ENCODE results near the gene ZFP57.
"Not testable (repeated sequence)": the region's sequence is repeated elsewhere in the genome, so short reads cannot be mapped to it uniquely, and the experiment has no call there.

The ZFP57 gene

DNA sequence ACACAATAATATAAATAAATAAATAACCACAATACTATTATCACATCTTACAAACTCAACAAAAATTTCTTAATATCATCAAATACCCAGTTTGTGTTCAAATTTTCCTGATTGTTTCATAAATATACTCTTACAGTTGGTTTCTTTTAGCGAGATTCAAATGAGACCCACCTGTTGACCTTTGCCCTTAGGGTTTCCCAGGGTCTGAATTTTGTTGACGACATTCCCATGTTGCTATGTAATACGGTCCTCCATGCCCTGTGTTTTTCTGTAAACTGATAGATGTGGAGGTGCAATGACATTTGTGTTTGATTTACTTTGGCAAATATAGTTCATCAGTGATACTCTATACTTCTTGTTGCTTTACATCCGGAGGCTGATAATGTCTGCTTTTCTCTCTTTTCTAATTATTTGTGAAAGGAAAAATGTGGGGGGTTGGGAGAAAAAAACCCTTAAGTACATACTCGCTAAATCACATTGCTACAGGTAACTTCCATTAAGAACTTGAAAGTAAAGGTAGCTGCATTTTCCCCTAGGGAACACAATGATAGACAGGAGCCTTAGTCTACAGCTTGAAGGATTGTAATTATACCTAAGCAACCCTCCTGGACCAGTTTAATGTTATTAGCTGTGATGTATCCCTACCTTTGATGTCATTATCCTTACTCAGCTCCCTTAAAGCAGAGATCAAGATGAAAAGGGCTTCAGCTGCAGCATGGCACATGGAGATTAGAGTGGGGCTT, 17.5 kb downstream of the ZFP57 start:
- no peak overlapping the region for H3K27ac ChIP-seq
- TF ChIP-seq, protein P1, sequence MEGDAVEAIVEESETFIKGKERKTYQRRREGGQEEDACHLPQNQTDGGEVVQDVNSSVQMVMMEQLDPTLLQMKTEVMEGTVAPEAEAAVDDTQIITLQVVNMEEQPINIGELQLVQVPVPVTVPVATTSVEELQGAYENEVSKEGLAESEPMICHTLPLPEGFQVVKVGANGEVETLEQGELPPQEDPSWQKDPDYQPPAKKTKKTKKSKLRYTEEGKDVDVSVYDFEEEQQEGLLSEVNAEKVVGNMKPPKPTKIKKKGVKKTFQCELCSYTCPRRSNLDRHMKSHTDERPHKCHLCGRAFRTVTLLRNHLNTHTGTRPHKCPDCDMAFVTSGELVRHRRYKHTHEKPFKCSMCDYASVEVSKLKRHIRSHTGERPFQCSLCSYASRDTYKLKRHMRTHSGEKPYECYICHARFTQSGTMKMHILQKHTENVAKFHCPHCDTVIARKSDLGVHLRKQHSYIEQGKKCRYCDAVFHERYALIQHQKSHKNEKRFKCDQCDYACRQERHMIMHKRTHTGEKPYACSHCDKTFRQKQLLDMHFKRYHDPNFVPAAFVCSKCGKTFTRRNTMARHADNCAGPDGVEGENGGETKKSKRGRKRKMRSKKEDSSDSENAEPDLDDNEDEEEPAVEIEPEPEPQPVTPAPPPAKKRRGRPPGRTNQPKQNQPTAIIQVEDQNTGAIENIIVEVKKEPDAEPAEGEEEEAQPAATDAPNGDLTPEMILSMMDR (IDR thresholded peaks at IDR 0.05), result no peak
- no peak for TF ChIP-seq ZFX (IDR thresholded peaks at IDR 0.05; ENCODE audit: borderline replicate concordance)

DNA sequence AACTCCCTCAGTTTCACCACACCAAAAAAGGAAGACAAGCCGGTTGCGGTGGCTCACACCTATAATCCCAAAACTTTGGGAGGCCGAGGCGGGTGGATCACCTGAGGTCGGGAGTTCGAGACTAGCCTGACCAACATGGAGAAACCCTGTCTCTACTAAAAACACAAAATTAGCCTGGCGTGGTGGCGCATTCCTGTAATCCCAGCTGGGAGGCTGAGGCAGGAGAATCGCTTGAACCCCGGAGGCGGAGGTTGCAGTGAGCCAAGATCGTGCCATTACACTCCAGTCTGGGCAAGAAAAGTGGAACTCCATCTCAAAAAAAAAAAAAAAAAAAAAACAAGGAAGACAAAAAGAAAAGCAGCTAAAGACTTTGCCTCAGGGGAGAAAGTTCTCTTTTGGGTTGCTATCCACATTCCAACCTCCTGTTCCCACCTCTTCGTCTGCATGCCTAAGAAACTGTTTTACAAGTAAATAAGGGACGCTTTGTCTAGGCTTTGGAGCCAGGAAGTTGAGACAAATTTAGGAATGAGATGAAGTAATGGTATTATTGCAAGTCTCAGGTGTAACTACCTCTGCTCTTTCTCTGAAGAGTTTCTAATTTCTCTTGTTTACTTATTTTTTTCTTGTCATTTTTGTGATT, 19.3 kb downstream of the ZFP57 start:
- H3K27ac ChIP-seq, result not testable (repeated sequence)

DNA sequence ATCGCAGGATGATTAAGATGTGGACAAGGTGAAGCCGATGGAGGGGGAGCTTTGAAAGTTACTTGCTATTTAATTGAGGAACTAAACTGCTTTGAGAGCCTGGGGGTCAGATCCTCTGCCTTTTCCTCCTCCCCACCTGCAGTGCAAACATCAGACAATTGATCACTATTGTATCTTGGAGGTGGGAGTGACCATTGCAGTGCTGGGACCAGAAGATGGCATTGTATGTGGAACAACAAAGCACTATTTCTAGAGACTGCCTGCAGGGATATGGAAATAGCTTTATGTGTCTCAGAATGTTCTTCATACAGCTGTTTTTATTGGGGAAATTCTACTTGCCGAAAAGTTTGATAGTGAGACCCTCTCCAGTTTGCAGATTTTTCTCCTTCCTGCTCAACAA, 19.9 kb downstream of the ZFP57 start:
- no peak overlapping the region for H3K27ac ChIP-seq
- TF ChIP-seq, protein P1 (IDR thresholded peaks at IDR 0.05), result no peak
- TF ChIP-seq ZFX (IDR thresholded peaks at IDR 0.05; ENCODE audit: borderline replicate concordance), result no peak

DNA sequence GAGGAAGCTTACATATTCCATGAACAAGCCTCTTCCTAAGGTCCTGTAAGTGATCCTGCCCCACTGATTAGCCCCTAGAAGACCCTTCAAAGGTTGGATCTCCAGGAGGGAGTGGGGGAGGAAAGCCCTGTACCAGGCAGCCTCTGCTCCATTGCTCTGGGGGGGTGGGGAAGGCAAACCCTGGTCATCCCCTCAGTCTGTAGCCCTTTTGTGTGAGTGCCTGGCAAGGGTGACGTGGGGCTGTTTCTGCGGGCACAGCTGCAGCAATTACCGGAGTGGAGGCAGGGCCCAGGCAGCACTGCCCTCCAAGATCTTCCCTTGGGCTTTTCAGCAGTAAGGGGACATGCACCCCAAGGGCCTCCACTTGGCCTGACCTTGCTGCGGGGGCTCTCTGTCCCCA, 24.2 kb downstream of the ZFP57 start, which contains the start of gene MOG:
TSS of gene MOG (plus strand) at position 295 of the 400 bp plus-strand sequence. CDS start 118 bp downstream, outside the sequence.
- no peak within 1 kb of the TSS for H3K27ac ChIP-seq
- TF ChIP-seq, protein P1 (IDR thresholded peaks at IDR 0.05), result no peak
- no peak for TF ChIP-seq ZFX (IDR thresholded peaks at IDR 0.05; ENCODE audit: borderline replicate concordance)

DNA sequence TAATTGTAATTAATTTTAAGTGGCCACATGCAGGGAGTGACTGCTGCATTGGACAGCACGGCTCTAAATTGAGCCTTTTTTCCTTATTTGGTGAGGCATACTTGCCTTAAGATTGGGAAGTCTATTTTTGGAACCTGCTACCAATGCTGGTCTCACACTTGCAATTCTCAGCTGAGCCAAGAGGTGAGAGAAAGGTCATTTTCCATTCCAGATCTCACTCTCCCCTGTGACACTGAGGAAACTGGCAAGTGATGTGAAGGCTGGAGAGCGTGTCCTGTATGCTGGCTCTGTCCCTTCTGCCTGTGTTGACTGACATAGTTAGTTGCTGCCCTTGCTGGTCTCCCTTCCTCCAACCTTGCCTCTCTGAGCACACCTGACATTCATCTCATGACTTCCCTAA, 24.8 kb downstream of the ZFP57 start:
- no peak overlapping the region for H3K27ac ChIP-seq
- TF ChIP-seq, protein P1 (IDR thresholded peaks at IDR 0.05), result no peak
- TF ChIP-seq ZFX (IDR thresholded peaks at IDR 0.05; ENCODE audit: borderline replicate concordance), result no peak

DNA sequence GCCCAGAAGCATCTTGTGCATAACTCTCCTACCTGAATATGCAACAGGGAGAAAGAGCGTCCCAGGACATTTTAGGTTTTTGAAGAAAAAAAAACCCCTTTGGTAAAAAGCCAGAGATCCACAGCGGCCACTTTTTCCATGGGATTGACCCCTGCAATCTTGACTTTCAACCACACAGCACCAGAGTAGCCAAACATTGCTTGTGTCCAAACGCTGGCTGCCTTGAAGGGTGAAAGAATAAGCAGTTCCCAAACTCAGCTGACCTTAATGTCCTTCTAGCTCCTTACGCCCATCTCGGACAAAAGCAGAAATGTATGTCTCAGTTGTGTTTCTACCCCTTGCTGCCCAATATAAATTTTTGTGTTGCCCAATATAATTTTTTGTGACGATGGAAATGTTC, 25.3 kb downstream of the ZFP57 start:
- TF ChIP-seq, protein P1 (IDR thresholded peaks at IDR 0.05), result no peak
- no peak overlapping the region for H3K27ac ChIP-seq

DNA sequence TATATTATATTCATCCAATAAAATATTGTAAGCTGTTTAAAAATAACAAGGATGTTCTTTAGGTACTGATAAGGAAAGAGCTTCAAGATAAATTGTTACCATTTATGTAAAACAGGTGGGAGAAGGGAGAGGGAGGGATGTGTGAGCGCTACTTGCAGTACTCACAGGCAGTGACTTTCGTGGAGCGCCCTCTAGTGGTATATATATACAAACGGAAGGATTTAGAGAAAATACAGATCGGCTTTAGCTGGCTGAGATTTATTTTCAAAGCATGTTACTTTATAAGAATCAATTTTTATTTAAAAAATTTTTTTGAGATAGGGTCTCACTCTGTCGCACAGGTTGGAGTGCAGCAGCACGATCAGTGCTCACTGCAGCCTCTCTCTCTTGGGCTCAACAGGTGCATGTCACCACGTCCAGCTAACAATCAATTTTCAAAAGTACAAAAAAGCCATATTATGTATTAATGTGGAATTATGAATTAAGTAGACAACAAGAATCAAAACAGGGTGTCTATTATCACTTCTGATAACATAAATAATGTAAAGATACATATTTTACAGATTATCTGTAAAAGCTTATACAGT, 27.4 kb downstream of the ZFP57 start:
- H3K27ac ChIP-seq, result no peak overlapping the region
- TF ChIP-seq, protein P1 (IDR thresholded peaks at IDR 0.05), result peak; percentile 94
- TF ChIP-seq ZFX (IDR thresholded peaks at IDR 0.05; ENCODE audit: borderline replicate concordance), result no peak
